AG08396 (cell line): ENCODE measurements around the gene SOSTDC1.
"Not testable (repeated sequence)": the region's sequence is repeated elsewhere in the genome, so short reads cannot be mapped to it uniquely, and the experiment has no call there.

Experiments used
- DNase-seq: peaks from one replicate; pipeline ENCODE4 v3.0.0; 2012; ENCODE audit warnings: low spot score, mixed read lengths

Gene SOSTDC1, protein sequence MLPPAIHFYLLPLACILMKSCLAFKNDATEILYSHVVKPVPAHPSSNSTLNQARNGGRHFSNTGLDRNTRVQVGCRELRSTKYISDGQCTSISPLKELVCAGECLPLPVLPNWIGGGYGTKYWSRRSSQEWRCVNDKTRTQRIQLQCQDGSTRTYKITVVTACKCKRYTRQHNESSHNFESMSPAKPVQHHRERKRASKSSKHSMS

DNA sequence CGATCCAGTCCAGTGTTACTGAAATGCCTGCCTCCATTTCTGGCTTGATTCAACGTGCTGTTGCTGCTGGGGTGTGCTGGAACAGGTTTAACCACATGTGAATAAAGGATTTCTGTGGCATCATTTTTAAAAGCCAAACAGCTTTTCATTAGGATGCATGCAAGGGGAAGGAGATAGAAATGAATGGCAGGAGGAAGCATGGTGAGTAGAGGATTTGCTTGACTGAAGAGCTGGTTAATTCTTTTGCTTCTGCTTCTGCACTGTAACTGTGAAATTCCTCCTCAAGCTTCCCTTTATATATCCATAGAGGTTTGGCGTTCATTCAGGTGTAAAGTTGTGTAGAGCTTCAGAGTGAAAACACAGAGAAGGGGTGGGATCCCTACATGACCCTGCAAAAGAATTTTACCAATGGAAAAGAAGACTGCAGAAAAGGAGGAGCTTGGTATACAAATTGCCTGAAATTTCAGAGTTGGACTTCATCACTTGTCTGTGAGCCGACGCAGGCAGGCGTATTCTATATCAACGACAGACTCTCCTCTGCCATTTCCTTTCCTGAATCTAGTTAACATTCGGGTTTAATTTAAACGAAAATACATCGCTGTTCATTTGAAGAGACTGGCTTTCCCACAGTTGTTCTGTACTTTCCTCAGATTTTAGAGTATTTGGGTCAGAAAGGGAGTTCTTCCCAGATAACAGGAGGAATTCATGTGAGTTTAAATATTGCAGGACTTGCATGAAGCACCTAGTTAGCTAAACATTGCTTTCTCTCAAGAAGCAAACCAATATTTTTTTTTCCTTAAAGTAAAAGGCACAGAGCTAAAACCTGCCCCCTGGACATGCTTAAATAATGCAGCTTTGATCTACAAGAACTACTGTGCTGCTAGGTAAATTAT, at the start of gene SOSTDC1:
Gene SOSTDC1 (minus strand): TSS at position 270 of the 893 bp plus-strand sequence. CDS start 70 bp downstream, at position 200.
- DNase-seq, result no peak

DNA sequence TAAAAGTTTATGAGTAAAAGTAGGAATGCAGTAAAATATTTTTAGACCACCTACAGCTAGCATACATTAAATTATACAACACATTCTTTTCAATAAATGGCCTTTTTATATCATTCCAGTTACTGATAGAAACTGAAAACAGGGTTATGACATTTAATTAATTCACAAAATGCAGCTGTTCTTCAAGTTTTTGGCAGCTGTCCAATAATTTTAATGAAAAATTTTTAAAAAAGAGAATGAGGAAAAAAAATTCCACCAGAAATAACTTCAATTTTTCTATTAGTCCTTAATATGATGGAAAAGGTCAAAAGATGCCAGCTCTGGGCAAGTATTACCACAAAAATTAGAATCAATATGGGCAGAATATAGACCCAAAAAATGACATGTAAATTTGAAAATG, 49.2 kb upstream of the SOSTDC1 start:
- DNase-seq, result no peak

DNA sequence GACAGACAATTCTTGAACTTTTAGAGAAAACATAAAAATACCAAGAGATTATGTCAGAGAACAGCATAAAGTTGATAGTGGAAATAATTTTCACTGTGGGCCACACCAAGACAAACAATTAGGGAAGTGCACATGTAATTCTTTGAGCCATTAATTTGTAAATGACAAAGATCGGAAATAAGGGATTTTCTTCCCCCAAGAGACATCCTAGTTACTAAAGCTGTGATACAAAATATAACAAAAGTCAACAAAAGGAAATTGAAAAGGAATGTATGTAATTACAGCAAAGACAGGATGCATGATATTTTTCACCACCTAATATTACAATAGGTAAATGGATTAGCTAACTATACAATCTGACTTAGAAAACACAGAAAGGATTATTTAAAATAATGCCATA, 48.7 kb upstream of the SOSTDC1 start:
- no peak for DNase-seq

DNA sequence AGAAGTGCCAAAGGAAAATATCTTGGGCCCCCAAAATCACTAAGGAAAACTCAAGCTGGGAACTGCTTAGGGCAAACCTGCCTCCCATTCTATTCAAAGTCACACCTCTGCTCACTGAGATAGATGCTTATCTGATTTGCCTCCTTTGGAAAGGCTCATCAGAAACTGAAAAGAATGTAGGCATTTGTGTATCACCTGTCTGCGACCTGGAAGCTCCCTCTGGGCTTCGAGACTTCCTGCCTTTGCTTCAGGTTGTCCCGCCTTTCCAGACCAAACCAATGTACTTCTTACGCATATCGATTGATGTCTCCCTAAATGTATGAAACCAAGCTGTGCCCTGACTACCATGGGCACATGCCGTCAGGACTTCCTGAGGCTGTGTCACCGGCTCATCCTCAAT, 46.6 kb upstream of the SOSTDC1 start:
- no peak for DNase-seq

DNA sequence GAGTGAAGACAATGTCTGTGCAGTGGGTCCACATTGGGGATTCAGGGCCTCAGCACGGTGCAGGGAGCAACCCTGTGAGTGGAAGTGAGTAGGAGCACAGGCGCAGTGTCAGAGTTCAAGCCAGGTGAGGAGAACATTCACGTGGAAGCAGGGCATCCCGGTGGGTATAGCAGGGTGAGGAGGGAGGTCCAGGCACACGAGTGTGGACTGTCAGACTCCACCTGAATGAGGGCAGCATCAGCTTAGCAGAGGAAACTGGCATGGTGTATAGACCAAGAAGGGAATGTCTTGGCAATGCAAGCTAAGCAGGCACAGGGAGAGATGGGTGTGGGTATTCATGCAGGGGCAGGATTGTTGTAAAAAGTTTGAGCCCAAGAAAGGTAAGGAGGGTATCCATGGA, 45.8 kb upstream of the SOSTDC1 start:
- no peak for DNase-seq

DNA sequence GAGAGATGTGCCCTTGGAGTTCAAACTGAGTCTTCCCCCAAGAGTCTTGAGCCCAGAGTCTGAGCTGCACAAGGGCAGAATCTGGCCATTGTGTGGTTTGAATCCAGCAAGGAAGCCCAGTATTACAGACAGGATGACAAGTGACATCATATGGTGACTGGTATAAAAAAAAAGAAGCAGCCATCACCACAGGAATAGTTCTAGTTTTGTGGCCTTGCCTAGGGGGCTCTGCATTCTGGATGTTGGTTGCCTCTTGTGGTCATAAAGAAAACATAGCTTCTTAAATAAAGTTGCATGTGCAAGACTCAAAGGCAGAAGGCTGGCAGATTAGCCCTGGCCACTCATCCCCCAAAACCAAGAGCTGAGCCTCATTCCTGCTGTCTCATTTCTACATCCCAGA, 44.3 kb upstream of the SOSTDC1 start:
- no peak for DNase-seq

DNA sequence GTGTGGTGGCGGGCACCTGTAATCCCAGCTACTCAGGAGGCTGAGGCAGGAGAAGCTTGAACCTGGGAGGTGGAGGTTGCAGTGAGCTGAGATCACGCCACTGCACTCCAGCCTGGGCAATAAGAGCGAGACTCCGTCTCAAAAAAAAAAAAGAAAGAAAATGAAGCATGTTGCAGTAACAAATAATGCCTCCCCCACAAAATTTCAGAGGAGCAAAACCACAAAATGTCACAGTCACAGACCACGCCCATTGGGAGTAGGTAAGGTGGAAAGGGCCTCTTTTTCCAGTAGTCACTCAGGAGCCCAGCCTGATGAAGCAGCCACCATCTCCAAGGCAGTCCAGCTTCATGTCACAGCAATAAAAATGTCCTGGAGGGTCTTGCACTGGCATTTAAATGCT, 40.9 kb upstream of the SOSTDC1 start:
- DNase-seq, result not testable (repeated sequence)

DNA sequence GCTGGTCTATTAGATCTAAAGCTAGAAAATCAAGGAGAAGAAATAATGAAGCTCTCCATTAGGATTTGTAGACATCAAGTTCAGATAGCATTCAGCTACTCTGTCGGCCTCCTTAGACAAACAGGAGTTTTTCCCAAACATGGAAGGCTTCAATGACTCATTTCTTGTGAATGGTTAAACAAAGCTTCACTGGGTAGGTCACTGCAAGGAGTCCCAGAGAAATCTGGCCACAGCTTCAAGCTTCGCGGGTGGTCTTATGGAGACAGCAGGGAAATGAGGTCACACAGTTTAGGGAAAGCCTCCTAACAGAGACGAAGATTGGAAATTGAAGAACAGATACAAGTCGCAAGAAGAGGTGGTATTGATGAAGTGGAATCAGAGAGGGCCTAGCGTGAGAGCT, 38.5 kb upstream of the SOSTDC1 start:
- DNase-seq, result peak; percentile 35

DNA sequence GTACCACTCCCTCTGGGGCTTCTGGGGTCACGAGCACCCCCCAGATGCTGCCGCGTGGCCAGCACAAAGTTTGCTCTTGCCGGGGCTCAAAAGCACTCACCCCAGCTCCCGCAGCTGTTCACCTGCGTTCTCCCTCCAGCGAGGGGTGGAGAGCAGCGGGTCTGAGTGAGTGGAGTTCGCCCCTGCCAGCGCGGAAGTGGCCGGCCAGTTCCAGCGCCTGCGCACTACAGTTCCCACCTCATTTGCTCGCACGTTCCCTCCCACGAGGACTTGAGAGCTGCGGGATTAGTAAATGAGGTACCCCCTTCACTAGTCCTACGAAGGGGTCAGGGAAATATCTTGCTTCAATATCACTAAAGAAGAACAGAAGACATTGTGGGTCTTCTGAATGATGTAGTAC, 36.8 kb upstream of the SOSTDC1 start:
- DNase-seq, result no peak

DNA sequence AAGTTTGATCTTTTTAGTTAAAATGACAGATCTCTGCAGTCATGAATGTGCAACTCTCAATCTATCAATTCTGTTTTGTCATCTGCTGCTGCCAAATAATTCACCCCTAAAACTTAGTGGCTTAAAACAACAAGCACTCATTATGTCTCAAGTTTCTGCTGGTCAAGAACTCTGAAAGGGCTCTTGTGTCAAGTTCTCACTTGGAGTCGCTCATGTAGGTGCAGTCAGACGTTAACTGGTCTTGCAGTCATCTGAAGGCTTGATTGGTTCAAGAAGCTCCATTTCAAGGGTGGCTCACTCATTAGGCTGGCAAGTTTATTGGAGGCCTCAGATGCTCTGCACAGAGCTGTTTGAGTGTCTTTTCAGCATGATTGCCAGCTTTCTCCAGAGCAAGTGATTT, 32.6 kb upstream of the SOSTDC1 start:
- no peak for DNase-seq

DNA sequence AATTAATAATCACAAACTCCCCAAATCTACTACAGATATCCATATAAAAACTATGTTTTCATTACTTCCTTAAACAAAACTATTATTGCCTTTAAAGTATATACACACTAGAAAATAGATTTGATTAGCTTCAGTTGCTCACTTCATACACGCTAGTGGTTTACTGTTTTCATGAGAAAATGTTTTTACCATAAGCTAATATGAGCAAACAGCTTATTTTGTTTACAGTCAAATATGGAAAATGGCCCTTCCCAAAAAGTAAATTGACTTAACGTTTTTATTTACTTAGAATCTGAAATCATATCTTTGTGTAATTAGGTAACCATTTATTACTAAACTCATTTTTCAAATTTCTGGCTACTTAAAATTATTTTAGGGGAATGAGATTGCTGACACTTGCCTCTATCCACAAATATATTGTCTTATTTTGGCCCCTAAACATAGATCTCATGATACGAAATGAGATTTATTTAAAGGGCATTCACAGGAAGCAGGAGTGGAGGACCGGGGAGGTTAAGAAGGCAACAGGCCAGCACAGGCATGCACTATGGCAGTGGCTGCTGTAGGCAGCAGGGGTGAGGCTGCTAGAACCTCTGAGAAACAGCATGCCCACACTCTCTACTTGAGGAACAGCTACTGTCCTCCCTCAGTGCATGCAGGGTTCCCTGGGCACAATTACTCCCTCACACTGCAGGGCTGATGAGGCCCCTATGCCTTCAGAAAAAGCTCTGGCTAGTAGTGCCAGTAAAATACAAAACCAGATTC, 29.6 kb upstream of the SOSTDC1 start:
- DNase-seq, result no peak

DNA sequence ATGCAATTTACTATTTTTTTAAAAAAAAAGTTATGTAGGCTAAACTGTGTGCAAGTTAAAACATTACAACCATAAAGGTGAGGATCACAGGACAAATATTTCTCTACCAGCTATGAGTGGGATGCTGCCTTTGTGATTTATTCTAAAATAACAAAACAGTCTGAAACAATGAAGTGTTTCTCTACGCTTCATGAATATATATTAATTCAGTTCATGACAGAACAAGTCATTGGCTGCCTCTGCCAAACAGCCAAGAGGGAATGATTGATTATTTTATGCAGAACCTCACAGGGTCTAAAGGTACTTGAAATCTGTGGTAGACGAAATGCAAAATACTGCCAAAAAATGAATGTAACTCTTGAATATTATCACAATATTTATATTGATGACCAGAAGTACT, 29.0 kb upstream of the SOSTDC1 start:
- no peak for DNase-seq

DNA sequence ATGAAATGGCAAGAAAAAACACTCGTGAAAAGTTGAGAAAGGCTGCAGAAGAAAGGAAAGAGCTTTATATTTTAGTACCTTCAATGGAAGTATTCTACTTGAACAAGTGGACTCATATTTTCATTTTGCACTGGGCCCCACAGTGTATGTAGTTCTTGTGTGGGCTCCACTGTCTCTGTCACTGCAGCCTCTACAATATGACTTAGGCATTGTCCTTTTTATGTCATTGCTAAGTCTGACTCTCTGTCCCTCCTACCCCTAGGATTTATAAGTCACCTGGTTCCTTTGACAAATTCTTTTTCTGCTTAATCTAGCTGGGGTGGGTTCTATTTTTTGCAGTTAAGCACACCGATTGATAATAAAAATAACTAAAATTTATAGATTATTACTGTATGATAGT, 27.7 kb upstream of the SOSTDC1 start:
- no peak for DNase-seq

DNA sequence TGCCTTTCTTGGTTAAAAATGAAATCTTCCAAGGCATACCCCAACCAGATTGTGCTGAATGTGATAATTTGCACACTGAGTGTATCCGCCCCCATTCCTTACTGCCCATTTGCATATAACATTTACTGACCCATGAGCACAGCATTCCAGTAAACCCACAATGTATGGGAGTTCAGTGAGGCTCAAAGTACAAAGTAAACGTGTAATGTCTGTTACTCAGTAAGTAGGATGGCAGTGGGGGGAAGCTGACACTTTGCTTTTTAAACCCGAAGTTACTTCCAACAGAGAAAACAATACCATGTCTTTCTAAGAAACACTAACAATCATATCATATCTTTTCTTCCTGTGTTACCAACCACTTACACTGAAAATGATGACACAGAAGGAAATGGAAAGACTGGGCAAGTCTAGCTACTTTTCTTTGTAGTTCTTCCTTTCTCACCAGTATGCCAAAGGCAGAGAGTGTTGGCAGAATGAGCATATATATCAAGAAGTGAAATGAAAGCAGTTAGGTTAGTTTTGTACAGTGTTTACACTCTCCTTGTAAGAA, 27.1 kb upstream of the SOSTDC1 start:
- DNase-seq, result no peak

DNA sequence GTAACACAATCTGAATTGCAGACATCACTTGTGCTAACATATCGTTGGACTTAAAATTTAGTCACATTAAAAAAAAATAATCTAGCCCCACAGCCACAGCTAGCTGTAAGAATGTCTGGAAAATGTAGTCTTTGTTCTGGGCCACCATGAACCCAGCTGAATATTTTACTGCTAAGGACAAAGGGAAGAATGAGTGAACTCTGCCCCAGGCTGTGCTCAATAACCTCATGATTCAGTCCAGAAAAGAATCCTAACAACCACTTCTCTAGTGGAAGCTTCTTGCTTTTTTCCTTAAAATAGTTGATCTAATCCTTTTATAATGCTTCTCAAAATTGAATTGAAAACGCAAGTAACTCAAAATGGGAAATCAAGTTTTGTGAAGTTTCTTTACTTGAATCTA, 25.6 kb upstream of the SOSTDC1 start:
- DNase-seq, result no peak

DNA sequence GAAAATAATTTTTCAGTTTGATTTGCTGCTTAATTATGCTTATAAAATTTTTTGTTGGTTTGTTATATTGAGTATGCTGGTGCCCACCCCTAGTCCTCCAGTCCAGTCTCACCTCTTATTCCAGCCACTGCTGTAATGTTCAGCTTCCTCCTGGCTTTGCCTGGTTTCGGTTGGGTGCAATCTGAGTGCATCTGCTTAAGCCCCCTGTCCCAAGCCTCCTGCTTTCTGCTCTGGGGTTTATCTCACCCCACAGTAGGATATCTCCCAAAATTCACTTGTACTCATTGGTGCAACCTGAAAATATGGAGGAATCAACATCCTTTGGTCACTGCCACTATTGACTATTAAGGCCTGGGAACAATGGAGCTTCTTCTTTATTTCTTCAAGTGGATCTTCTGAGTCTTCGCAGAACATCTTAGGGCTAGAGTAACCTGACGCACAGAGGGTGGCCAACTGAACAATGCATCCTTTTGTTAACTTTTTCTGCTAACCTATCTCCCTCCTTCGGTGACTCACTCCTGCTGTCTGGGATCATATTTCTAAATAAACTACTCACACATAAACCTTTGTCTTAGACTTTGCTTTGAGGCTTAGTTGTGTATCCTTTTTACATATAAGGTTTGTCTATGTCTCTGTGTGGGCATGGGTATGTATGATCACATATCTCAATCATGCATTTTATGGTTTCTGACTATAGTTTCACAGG, 19.1 kb upstream of the SOSTDC1 start:
- no peak for DNase-seq

DNA sequence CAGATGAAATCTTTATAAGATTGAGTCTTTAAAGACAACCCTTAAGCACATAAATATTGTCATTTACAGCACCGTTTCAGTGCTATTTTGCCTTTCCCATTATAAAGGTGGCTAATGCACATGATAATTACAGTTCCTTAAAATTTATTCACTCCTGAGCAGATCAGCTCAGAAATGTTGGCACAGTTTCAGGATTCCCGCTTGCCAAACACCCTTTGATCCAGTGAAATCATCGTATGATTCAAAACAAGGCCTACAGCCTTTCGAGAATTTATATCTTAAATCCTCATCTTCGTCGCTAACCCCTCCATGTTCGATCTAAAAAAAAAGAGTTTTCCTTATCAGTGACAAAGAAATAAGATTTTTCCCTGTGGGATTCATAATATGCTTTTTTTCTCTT, 14.1 kb upstream of the SOSTDC1 start:
- no peak for DNase-seq

DNA sequence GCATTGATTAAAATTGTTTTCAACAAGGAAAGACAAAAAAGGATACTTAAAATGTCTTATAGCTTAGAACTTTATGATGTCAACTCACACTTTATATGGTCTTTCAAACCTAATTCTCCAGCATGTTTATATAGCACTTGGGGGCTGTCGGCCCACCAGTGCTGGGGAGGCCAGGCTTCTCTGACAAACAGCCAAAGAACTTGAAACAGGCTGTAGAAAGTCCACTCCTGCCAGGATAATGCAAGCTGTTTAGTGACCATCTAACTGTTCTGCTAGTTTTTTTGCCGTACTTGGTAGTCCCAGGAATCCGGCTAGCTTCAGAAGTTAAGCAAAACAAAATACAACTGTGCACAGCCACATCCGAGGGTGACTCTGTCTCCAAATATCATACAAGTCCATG, 13.6 kb upstream of the SOSTDC1 start:
- DNase-seq, result no peak

DNA sequence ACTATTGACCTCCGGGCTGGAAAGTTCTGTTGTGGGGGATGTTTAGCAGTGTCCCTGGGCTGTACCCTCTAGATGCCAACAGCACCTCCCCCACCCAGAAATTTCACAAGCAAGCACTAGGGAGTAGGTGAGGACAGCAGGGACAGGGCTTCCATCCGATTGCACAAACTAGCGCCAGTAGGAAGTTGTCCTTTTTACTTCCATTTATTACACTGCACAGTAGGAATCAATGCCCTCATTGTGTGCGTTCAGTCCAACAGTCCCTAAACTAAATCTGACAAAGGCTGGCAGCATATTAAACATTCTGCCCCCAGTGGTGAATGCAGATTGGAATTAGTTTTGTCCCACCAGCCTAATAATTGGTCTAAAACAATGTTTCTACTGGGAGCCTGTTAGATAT, 6.4 kb upstream of the SOSTDC1 start:
- DNase-seq, result no peak

DNA sequence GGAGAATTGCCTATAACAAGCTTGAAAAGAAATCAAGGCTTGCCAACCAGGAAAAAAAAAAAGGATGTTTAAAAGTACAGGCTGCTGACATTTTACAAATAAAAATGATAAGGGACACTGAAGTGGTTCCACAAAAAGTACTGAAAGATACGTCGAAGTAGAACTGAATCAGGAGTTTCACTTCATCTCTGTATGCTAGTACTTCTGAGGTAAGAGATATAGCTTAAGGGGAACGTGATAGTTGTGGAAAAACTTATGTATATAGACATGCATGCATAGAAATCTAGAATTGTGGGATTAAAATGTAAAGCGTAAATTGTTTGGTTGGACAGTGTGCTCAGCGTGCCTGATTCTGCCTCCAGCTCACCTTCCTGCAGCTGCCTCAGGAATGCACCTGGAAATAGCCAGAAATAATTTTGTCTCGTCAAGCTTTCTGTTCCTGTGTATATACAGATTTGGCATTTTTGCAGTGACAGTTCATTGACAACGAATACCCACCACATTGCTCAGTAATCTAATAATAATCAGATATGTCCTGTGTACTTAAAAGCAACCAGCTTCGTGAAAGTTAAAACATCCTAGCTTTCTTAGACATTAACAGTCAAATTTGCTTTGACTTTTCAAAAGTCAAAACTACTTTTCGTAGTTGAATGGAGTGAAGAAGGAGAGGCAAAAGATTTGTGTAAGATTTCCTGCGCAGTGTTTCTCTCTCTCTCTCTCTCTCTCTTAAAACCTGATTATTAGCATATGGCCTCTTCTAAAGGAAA, 1.4 kb downstream of the SOSTDC1 start:
- DNase-seq, result no peak

DNA sequence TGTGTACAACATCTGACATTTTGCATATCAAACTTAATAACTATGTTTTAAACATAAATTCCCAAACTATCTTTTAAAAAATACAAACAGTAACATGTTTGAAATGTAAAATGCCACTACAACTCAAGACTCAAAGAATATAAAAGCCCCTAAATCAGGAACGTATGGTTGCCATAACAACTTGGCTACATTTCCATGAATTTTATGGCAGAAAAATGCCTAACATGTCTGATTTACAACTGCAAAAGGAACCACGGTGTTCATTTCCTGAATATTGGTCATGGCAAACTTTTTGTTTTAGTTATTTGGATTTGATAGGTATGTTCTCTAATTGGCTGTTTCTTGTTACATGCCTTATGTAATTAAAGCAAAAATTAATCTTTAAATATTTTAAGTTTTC, 2.0 kb downstream of the SOSTDC1 start:
- no peak for DNase-seq
